SU-DHL-6 (cell line): ENCODE measurements around the gene MBP.

Experiments used
- H2AFZ ChIP-seq: fragments of 200-600 bp; sonication (generic); 2 replicates; pipeline ENCODE4 v1.6.1; 2014; ENCODE audit warnings: low read depth, mild to moderate bottlenecking, moderate library complexity, mixed read lengths, antibody characterized with exemption, low read length; ENCODE audit not compliant: severe bottlenecking
- H3F3A ChIP-seq: fragments of 200-600 bp; shearing (Covaris generic); 2 replicates; pipeline ENCODE4 v1.6.0; 2016; ENCODE audit warnings: antibody characterized with exemption, mild to moderate bottlenecking; ENCODE audit not compliant: insufficient read depth
- H3K27ac ChIP-seq: fragments of 200-600 bp; sonication (generic); 2 replicates; pipeline ENCODE4 v1.5.1; 2016; ENCODE audit warnings: low read depth, mild to moderate bottlenecking, low read length, moderate library complexity, mixed read lengths
- H3K27me3 ChIP-seq: fragments of 200-600 bp; sonication (generic), shearing (Covaris generic); 2 replicates; pipeline ENCODE4 v1.6.0; 2014; ENCODE audit warnings: mild to moderate bottlenecking, low read length
- H3K36me3 ChIP-seq: fragments of 200-600 bp; sonication (generic); 2 replicates; pipeline ENCODE4 v1.6.1; 2014; ENCODE audit warnings: mild to moderate bottlenecking, low read length, mixed read lengths
- H3K4me2 ChIP-seq: fragments of 300-600, 200-600 bp; shearing (Covaris generic), sonication (generic); 2 replicates; pipeline ENCODE4 v1.6.0; 2014; ENCODE audit warnings: low read length, low read depth, mild to moderate bottlenecking; ENCODE audit not compliant: poor library complexity, severe bottlenecking
- H3K4me3 ChIP-seq: fragments of 200-600 bp; sonication (generic); 2 replicates; pipeline ENCODE4 v1.5.1; 2014; ENCODE audit warnings: antibody characterized with exemption, low read length, mild to moderate bottlenecking, mixed read lengths; ENCODE audit not compliant: insufficient read depth, poor library complexity, severe bottlenecking
- H3K79me2 ChIP-seq: fragments of 200-600 bp; sonication (generic); 2 replicates; pipeline ENCODE4 v1.6.1; 2014; ENCODE audit warnings: mild to moderate bottlenecking, low read length, moderate library complexity; ENCODE audit not compliant: insufficient read depth
- H3K9ac ChIP-seq: fragments of 200-600 bp; sonication (generic); 2 replicates; pipeline ENCODE4 v1.7.0; 2014; ENCODE audit warnings: mild to moderate bottlenecking, low read length
- H3K9me2 ChIP-seq: fragments of 200-600 bp; sonication (generic); replicated peaks from 2 replicates; pipeline ENCODE4 v1.6.1; 2014; ENCODE audit warnings: low read length; ENCODE audit not compliant: insufficient read depth
- H3K9me3 ChIP-seq: fragments of 200-600 bp; sonication (generic); 2 replicates; pipeline ENCODE4 v1.6.1; 2014; ENCODE audit warnings: low read length, mixed read lengths; ENCODE audit not compliant: insufficient read depth
- H4K20me1 ChIP-seq: fragments of 200-600 bp; sonication (generic); 2 replicates; pipeline ENCODE4 v1.6.1; 2014; ENCODE audit warnings: low read depth, mild to moderate bottlenecking, antibody characterized with exemption, low read length, moderate library complexity, mixed read lengths
- EZH2phosphoT487 ChIP-seq: fragments of 200-600 bp; sonication (generic), shearing (Covaris generic); conservative IDR thresholded peaks from 2 replicates; pipeline ENCODE4 v1.6.1; 2018; ENCODE audit warnings: mild to moderate bottlenecking, antibody characterized with exemption, low read length, moderate library complexity, mixed read lengths
- TF ChIP-seq, protein P1 (sequence below): fragments of 200-600 bp; sonication (generic); IDR thresholded peaks from one replicate; pipeline ENCODE4 v1.5.1; 2017; ENCODE audit warnings: antibody characterized with exemption, mild to moderate bottlenecking, low read length, moderate library complexity; ENCODE audit not compliant: insufficient read depth, poor library complexity, severe bottlenecking

The MBP gene

DNA sequence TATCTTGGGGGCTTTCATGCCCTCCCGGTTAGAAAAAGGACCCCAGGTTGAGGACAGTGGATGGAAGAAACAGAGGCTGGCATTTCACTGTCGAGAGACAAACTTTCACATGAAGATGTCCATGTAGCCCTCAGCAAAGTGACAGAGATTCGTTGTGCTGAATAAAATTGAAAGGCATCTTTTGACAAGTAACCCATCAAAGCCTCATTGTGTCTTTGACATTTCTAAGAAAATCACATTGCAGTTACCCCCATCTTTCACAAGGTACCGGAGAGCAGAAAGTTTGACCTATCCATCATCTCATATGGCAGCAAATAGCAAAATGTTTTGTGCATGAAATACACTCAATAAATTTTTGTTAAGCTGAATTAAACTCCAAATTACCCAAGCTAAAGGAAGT, 2.0 kb upstream of the MBP start:
- TF ChIP-seq, protein P1, sequence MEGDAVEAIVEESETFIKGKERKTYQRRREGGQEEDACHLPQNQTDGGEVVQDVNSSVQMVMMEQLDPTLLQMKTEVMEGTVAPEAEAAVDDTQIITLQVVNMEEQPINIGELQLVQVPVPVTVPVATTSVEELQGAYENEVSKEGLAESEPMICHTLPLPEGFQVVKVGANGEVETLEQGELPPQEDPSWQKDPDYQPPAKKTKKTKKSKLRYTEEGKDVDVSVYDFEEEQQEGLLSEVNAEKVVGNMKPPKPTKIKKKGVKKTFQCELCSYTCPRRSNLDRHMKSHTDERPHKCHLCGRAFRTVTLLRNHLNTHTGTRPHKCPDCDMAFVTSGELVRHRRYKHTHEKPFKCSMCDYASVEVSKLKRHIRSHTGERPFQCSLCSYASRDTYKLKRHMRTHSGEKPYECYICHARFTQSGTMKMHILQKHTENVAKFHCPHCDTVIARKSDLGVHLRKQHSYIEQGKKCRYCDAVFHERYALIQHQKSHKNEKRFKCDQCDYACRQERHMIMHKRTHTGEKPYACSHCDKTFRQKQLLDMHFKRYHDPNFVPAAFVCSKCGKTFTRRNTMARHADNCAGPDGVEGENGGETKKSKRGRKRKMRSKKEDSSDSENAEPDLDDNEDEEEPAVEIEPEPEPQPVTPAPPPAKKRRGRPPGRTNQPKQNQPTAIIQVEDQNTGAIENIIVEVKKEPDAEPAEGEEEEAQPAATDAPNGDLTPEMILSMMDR, result no peak
- TF ChIP-seq EZH2phosphoT487, result no peak
- H3K9me3 ChIP-seq, result no peaks in the 10 kb centered on the region
- no peak overlapping the region for H3K9ac ChIP-seq
- H4K20me1 ChIP-seq, result no peaks in the 10 kb centered on the region
- no peaks in the 10 kb centered on the region for H3K36me3 ChIP-seq
- no peak overlapping the region for H2AFZ ChIP-seq
- no peak overlapping the region for H3K4me2 ChIP-seq
- no peaks in the 10 kb centered on the region for H3K9me2 ChIP-seq
- no peak overlapping the region for H3K4me3 ChIP-seq
- H3F3A ChIP-seq, result peaks cover 20% of the 10 kb centered on the region
- H3K27ac ChIP-seq, result no peak overlapping the region
- H3K27me3 ChIP-seq, result no peaks in the 10 kb centered on the region
- peaks cover 27% of the 10 kb centered on the region for H3K79me2 ChIP-seq

DNA sequence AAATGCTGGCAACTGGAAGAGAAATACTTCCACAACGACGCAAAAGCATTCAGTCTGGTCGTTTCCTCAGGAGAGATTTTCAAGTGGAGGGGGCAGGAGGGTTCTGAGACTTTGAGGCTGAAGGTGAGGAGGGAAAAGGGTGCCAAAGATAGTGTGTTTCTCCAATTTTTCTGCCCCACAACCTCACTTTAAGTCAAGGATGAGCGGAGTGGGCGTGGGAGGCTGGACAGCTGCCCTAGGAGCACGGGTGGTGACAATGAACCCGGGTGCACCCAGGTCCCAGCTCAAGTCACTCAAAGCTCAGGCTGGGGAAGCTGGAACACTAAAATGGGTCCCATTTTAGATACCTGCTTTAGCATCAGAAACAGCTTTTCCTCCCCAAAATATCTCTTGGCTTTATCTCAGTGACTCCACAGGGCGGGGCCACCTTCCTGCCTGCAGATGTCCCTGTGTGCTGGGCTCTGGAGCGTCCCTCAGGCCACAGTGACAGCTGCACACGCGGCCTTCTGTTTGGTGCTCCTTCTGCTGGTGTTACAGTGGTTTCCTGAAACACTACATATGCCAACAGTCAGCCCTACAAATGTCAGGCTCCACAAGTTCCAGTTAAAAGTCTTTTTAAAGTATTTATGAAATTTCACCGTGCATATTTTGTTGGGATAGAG, 1.4 kb upstream of the MBP start:
- Histone ChIP-seq H3K36me3 (no peaks in the 10 kb centered on the region), H3K79me2 (peaks cover 34% of the 10 kb centered on the region), H3K9ac (no peak overlapping the region), H3K4me2 (no peak overlapping the region), H3K27me3 (no peaks in the 10 kb centered on the region), H3K9me3 (no peaks in the 10 kb centered on the region), H3K27ac (no peak overlapping the region), H2AFZ (no peak overlapping the region), H3K9me2 (no peaks in the 10 kb centered on the region), H3K4me3 (no peak overlapping the region), H3F3A (peaks cover 25% of the 10 kb centered on the region), H4K20me1 (no peaks in the 10 kb centered on the region)
- TF ChIP-seq EZH2phosphoT487, result no peak
- TF ChIP-seq, protein P1, result no peak

DNA sequence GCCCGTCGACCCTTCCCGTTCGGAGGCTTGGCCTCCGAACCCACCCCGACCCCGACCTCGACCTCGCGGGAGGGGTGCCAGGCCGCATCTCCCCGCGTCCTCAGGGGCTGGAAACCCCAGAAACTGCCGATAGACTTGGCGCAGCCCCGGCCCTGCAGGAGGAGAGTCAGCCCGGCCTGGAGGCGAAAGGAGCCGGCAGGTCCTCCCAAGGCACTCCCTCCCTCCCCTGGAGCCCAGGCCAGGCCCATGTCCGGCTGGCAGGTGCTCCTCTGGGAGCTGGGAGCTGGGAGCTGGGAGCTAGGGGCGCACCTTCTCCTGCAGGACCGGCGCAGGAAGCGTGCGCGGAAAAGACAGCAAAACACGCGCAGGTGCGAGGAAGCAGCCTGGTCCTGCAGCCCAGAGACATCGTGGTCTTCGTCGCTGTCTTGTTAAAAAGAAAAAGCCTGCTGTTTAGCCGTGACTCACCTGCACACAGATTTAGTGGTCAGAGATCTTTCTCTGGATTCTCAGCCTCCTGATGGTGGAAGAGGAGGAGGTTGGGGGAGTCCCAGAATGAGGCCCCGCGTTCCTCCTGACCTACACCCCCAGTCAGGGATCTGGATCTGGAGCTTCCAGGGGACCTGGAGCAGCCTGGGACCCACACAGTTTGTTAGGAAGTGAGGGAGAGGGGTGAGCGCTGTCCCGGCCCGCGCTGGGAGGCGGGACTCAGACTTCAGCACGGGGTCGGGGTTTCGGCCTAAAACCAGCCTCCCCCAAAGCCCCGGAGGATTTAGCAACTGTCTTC, 660 bp upstream of the MBP start:
- Histone ChIP-seq H3K27ac (no peak overlapping the region), H3K79me2 (peaks cover 41% of the 10 kb centered on the region), H4K20me1 (no peaks in the 10 kb centered on the region), H3K9ac (peak overlapping the region; percentile 87), H3K4me3 (peak overlapping the region; percentile 89), H3F3A (peaks cover 32% of the 10 kb centered on the region), H3K36me3 (no peaks in the 10 kb centered on the region), H2AFZ (peak overlapping the region; percentile 54), H3K4me2 (peak overlapping the region; percentile 99), H3K9me3 (no peaks in the 10 kb centered on the region), H3K27me3 (no peaks in the 10 kb centered on the region), H3K9me2 (no peaks in the 10 kb centered on the region)
- no peak for TF ChIP-seq EZH2phosphoT487
- TF ChIP-seq, protein P1, result no peak
